ENCODE data around the gene CABLES1. TPM values are rescaled to one million over a fixed set of nuclear protein-coding genes. Genes with fewer than 3 reads are reported as not detected.

CABLES1 gene
- total RNA-seq, 4 donors from 2014 or later = 4.0 to 24.0 (median 10.2) TPM

DNA sequence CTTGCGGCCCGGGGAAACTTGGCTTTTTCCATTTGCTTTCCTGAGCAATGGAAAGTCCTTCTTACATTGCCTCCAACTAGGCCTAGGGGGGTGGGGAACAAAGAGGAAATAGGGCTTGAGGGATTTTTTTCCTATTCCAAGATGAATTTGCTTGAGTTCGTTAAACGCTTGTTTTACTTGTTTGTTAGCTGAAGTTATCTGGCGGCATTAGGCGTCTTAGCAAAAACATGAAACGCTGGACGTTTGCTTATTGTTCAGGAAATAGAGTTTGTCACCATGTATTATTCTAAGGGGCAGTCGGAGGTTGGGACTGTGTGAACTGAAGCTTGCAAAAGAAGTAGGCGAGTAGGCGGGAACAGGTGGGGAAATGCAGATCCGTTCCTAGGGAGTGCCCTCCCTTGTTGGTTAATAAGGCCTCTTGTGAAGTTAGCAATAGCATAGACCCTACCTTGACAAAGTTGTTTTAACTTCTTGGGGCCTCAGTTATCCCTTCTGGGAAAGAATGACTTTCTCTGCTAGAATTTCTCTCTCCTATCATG lies 1.9 kb downstream of the CABLES1 start:
- Histone ChIP-seq H3K27ac (peak overlapping the region in 3 of 4 donors; percentile 72 to 84 (median 80)), H3K4me3 (peak overlapping the region; percentile 34 to 73), H3K36me3 (no peaks in the 10 kb centered on the region), H3K4me1 (peaks cover 0 to 65% (median 8%) of the 10 kb centered on the region in 3 donors), H3K9me3 (no peaks in the 10 kb centered on the region), H3K27me3 (peaks cover 28% of the 10 kb centered on the region)
- TF ChIP-seq POLR2A (IDR thresholded peaks at IDR 0.05) = no peak
- no peak for TF ChIP-seq POLR2AphosphoS5 (IDR thresholded peaks at IDR 0.05)
- TF ChIP-seq, protein P1, sequence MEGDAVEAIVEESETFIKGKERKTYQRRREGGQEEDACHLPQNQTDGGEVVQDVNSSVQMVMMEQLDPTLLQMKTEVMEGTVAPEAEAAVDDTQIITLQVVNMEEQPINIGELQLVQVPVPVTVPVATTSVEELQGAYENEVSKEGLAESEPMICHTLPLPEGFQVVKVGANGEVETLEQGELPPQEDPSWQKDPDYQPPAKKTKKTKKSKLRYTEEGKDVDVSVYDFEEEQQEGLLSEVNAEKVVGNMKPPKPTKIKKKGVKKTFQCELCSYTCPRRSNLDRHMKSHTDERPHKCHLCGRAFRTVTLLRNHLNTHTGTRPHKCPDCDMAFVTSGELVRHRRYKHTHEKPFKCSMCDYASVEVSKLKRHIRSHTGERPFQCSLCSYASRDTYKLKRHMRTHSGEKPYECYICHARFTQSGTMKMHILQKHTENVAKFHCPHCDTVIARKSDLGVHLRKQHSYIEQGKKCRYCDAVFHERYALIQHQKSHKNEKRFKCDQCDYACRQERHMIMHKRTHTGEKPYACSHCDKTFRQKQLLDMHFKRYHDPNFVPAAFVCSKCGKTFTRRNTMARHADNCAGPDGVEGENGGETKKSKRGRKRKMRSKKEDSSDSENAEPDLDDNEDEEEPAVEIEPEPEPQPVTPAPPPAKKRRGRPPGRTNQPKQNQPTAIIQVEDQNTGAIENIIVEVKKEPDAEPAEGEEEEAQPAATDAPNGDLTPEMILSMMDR (IDR thresholded peaks at IDR 0.05) = no peak
- no peak for TF ChIP-seq EP300 (IDR thresholded peaks at IDR 0.05)
- 49 to 50% methylated on average over 10 to 12 of the region's 12 CpGs for WGBS, 2 donors (ENCODE audit: low coverage in 1 of 2)
- no peak for ATAC-seq

DNA sequence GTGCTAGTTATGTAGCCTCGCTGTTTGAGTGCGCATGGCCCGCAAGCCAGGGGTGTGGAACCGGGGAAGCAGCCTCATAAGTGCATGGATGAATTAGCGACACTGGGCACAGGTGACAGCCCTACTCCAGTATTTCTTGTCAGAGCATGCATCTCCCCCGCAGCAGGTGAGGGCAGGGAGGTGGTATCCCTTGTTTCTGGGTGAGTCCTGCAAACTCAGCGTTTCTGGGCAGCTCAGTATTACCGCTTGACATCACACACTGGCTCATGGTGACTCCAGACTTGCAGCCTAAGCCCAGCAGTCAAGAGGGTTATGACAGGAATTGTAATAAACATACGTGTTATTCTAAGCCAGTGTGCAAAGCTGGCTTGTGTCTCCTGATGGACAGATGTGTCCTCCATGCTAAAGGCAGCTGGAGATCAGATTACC lies 2.5 kb downstream of the CABLES1 start:
- 82 to 93% methylated on average over 2 to 4 of the region's 9 CpGs for WGBS, 2 donors (ENCODE audit: low coverage in 1 of 2)
- Histone ChIP-seq H3K27ac (peak overlapping the region in 1 of 4 donors; percentile 72), H3K4me1 (peaks cover 0 to 71% (median 8%) of the 10 kb centered on the region in 3 donors), H3K27me3 (peaks cover 28% of the 10 kb centered on the region), H3K9me3 (no peaks in the 10 kb centered on the region), H3K4me3 (peak overlapping the region in 1 of 2 donors; percentile 73), H3K36me3 (no peaks in the 10 kb centered on the region)
- ATAC-seq = no peak
- TF ChIP-seq POLR2A (IDR thresholded peaks at IDR 0.05) (no peak), EP300 (IDR thresholded peaks at IDR 0.05) (no peak), POLR2AphosphoS5 (IDR thresholded peaks at IDR 0.05) (no peak)
- TF ChIP-seq, protein P1 (IDR thresholded peaks at IDR 0.05) = no peak

DNA sequence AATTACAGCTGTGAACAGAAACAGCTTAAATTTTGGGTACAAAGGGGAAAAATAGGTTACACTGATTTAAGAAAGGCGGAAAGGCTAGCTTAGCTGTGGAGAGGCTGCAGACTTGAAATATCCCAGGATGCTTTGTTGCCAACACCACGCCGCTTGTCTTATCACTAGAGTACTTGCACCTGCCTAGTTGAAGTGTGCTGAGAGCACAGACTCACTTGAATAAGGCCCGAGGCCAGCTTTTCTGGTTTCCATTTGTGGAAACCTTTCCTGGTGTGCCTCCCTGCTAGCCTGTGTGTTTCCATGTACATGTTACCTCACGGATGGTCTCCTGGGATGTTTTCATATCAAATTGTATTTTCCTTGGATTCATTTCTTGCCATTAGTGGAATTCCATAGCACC lies 3.2 kb downstream of the CABLES1 start:
- Histone ChIP-seq H3K9me3 (no peaks in the 10 kb centered on the region), H3K27ac (no peak overlapping the region), H3K4me1 (peaks cover 0 to 78% (median 9%) of the 10 kb centered on the region in 3 donors), H3K27me3 (peaks cover 28% of the 10 kb centered on the region), H3K36me3 (no peaks in the 10 kb centered on the region), H3K4me3 (no peak overlapping the region)
- ATAC-seq = no peak
- WGBS, 2 donors (ENCODE audit: low coverage in 1 of 2) = 68 to 100% methylated on average over 1 to 5 of the region's 5 CpGs
- TF ChIP-seq EP300 (IDR thresholded peaks at IDR 0.05) (no peak), POLR2A (IDR thresholded peaks at IDR 0.05) (no peak), POLR2AphosphoS5 (IDR thresholded peaks at IDR 0.05) (no peak)
- TF ChIP-seq, protein P1 (IDR thresholded peaks at IDR 0.05) = no peak

DNA sequence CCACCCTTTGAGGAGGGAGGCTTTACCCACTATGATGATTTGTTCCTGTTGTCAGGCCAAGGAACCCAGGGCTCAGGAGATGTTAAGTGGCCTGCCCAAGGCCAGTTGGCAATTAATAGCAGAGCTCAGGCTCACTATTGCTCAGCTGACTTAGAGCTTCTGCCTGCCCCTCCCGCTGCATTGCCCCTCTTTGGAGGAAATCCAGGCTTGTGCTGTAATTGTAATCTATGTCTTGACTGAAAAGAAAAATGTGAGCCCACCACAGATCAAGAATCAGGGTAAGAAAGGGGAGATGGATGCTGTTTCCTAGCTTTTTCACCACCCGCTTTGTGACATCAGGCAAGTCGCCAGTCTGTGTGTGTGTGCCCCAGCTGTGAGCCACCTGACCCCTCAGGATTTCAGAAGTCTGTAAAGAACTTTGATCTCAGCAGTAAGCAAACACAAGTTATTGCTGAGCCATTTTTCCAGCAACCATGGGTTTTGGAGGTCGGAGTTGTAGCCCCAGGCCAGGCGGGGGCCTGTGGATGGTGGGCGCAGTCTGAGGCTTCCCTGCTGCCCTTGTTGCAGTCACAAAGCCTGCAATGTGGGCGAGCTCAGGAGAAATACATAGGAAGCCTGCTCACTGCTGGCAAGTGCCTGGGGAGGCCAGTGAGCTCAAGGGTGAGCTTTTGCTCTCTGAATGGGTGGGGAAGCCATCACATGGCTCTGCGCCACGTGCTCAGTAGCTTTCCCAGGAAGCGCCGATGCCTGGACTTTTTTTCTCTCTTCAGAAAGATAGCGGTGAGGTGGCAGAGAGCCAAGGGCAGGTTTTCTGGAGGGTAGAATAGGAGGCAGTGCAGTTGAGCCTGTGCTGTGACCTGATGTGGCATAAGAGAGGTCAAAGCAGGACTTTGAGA lies 6.1 kb downstream of the CABLES1 start:
- Histone ChIP-seq H3K4me1 (peaks cover 0 to 65% (median 10%) of the 10 kb centered on the region in 3 donors), H3K27ac (peak overlapping the region in 2 of 4 donors; percentile 23 to 51), H3K36me3 (no peaks in the 10 kb centered on the region), H3K4me3 (no peak overlapping the region), H3K27me3 (peaks cover 16% of the 10 kb centered on the region), H3K9me3 (no peaks in the 10 kb centered on the region)
- WGBS, 2 donors (ENCODE audit: low coverage in 1 of 2) = 63 to 68% methylated on average over 4 to 6 of the region's 12 CpGs
- ATAC-seq = no peak
- TF ChIP-seq POLR2AphosphoS5 (IDR thresholded peaks at IDR 0.05) = peak; percentile 9
- no peak for TF ChIP-seq POLR2A (IDR thresholded peaks at IDR 0.05)

DNA sequence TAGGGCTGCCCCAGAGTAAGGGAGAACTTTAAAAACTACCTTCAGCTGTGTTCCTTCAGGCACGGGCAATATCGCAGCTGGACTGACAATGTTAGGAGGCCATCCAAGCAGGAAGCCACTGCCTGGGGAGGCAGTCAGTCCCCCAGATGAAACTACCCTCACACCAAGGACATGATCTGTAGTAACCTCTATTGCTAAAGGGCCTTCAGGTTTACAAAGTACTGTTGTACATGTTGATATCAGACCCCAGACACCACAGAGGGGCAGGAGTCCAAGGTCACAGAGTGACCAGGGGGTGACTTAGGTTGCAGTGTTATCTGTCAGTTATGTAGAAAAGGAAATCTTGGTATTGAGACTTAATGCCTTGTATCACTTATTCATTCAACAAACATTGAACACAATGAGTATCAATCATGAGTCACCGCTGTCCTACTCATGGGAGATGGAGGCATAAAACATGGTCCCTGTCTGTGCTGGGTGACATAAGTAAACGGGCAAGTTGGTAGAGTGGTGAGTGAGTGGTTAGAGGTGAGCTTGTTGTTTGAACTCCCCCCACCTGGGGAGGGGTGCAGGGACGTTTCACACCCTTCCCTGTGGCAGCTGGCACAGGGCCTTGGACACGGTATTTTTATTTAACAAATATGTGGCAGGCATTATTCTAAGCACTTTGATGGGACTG lies 7.1 kb downstream of the CABLES1 start:
- H3K27me3 ChIP-seq = peaks cover 6% of the 10 kb centered on the region
- H3K36me3 ChIP-seq = no peaks in the 10 kb centered on the region
- 85 to 90% methylated on average over 2 to 4 of the region's 6 CpGs for WGBS, 2 donors (ENCODE audit: low coverage in 1 of 2)
- no peak overlapping the region for H3K4me3 ChIP-seq
- no peaks in the 10 kb centered on the region for H3K9me3 ChIP-seq
- H3K4me1 ChIP-seq = peaks cover 0 to 55% (median 10%) of the 10 kb centered on the region in 3 donors
- TF ChIP-seq, protein P1 (IDR thresholded peaks at IDR 0.05) = no peak
- no peak for TF ChIP-seq POLR2A (IDR thresholded peaks at IDR 0.05)
- no peak for TF ChIP-seq POLR2AphosphoS5 (IDR thresholded peaks at IDR 0.05)
- no peak for TF ChIP-seq EP300 (IDR thresholded peaks at IDR 0.05)
- peak overlapping the region in 3 of 4 donors; percentile 49 to 67 (median 51) for H3K27ac ChIP-seq
- no peak for ATAC-seq

Measured in gastroesophageal sphincter (tissue), 4 donors.